ENCODE measurements around the gene ZBTB47. TPM values are rescaled to one million over a fixed set of nuclear protein-coding genes. Genes with fewer than 3 reads are reported as not detected.

ZBTB47 gene
- total RNA-seq, 2 experiments from 2014 or later = 1.0 to 1.1 TPM

DNA sequence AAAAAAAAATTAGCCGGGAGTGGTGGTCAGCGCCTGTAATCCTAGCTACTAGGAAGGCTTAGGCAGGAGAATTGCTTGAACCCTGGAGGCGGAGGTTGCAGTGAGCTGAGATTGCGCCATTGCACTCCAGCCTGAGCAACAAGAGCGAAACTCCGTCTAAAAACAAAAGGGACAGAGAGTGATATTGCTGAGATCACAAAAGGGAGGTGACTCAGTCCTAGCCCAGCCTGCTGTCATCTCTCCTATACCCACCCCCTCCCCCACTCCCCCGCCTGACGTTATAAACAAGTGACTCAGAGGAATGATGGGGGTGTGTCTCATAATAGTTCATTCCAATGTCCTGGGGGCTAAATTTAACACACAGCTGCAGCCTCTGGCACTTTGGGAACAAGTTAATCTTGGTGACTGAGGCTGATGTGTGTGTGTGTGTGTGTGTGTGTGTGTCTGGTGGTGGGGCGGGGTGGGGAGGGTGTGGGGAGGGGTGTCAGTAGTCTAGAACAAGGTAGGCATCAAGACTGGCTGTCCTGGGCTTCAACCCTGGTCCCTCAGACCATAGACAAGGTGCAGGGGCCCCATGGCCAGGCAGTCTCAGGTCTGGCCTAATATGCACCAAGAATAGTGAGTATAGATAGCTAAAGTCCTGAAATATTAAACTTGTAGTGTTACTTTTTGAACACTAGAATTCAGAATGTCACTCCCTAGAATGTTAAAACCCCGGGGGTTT, 30.5 kb downstream of the ZBTB47 start:
- no peak overlapping the region for H3K27ac Mint-ChIP-seq
- H3K4me3 Mint-ChIP-seq = no peak overlapping the region
- peak; percentile 87 for DNase-seq
- peaks cover 25% of the 10 kb centered on the region for H3K27me3 Mint-ChIP-seq
- CTCF ChIA-PET = interaction anchor here (0.9 to 1.5 kb wide), 2 partner anchors 12 to 23 kb away, joined by 3 read pairs; no protein-coding TSS in a partner anchor
- POLR2A ChIA-PET = no interaction called here
- peaks cover 6% of the 10 kb centered on the region for H3K9me3 Mint-ChIP-seq
- intact Hi-C loops (cut with micrococcal nuclease) = loop anchor here (1.0 kb wide), 1 partner anchor 46 kb away; no protein-coding TSS in a partner anchor
- peaks cover 11% of the 10 kb centered on the region for H3K4me1 Mint-ChIP-seq (ENCODE audit: low read depth)
- H3K36me3 Mint-ChIP-seq = no peaks in the 10 kb centered on the region

DNA sequence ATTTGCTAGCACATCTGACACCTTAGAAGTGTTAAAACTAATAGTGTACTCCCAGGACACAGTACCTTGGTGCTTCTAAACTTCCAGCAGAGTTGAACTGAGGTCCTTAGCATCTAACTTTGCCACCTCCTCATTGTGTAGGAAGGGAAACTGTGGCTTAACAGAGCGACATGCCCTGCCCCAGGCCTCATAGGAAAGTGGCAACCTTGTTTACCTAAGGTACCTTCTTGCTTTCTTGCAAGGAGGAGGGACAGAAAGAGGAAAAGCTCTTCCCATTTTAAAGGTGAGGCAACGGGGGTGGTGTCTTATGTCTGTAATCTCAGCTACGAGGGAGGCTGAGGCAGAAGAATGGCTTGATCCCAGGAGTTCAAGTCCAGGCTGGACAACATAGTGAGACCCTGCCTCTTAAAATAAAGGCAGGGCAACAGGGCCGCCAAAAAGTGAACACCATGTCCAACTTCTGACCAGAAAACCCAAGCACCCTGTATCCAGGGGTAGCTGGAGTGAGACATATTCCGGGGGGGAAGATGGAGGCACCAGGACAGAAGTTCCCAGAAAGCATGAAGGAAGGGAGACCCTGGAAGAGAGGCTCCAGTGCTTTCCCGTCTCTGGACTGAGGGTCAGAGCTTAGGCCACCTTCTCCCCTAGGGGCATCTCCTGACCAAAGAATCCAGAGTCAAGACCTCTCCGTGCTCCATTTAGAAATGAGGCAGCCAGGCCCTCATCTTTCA, 31.3 kb downstream of the ZBTB47 start:
- Mint-ChIP-seq H3K4me3 (no peak overlapping the region), H3K27me3 (peaks cover 25% of the 10 kb centered on the region), H3K9me3 (no peaks in the 10 kb centered on the region), H3K36me3 (no peaks in the 10 kb centered on the region), H3K27ac (no peak overlapping the region), H3K4me1 (ENCODE audit: low read depth) (peaks cover 10% of the 10 kb centered on the region)
- DNase-seq = no peak
- intact Hi-C loops (cut with micrococcal nuclease) = loop anchor here (1.0 kb wide), 1 partner anchor 46 kb away; no protein-coding TSS in a partner anchor
- ChIA-PET POLR2A (no interaction called here), CTCF (interaction anchor here (0.9 to 1.5 kb wide), 2 partner anchors 13 to 23 kb away, joined by 3 read pairs; no protein-coding TSS in a partner anchor)

- intact Hi-C loops (cut with micrococcal nuclease) = no loop called here
- no peaks in the 10 kb centered on the region for H3K36me3 Mint-ChIP-seq
These were observed 31.9 kb downstream of the ZBTB47 start, which contains the start of gene KLHL40 for GRCh38 chr3:42685363-42685881. TSS of gene KLHL40 (plus strand) at chr3:42685537. CDS start at chr3:42685619, 82 bp downstream.

DNA sequence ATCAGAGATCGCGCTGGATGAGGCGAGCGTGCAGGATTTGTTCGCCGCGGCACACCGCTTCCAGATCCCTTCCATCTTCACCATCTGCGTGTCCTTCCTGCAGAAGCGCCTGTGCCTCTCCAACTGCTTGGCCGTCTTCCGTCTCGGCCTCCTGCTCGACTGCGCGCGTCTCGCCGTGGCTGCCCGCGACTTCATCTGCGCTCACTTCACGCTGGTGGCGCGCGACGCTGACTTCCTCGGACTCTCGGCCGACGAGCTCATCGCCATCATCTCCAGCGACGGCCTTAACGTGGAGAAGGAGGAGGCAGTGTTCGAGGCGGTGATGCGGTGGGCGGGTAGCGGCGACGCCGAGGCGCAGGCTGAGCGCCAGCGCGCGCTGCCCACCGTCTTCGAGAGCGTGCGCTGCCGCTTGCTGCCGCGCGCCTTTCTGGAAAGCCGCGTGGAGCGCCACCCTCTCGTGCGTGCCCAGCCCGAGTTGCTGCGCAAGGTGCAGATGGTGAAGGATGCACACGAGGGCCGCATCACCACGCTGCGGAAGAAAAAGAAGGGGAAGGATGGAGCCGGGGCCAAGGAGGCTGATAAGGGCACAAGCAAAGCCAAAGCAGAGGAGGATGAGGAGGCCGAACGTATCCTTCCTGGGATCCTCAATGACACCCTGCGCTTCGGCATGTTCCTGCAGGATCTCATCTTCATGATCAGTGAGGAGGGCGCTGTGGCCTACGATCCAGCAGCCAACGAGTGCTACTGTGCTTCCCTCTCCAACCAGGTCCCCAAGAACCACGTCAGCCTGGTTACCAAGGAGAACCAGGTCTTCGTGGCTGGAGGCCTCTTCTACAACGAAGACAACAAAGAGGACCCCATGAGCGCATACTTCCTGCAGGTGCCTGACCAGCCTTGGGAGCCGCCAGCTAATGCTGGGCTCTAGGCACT, 32.7 kb downstream of the ZBTB47 start:
- intact Hi-C loops (cut with micrococcal nuclease) = no loop called here
- no peaks in the 10 kb centered on the region for H3K9me3 Mint-ChIP-seq
- POLR2A ChIA-PET = no interaction called here
- H3K36me3 Mint-ChIP-seq = no peaks in the 10 kb centered on the region
- peaks cover 6% of the 10 kb centered on the region for H3K4me1 Mint-ChIP-seq (ENCODE audit: low read depth)
- no peak overlapping the region for H3K27ac Mint-ChIP-seq
- H3K4me3 Mint-ChIP-seq = peak overlapping the region; percentile 20
- no peak for DNase-seq
- CTCF ChIA-PET = interaction anchor here (1.0 kb wide), 2 partner anchors 58 to 141 kb away, joined by 3 read pairs; no protein-coding TSS in a partner anchor
- H3K27me3 Mint-ChIP-seq = peaks cover 25% of the 10 kb centered on the region

More at GRCh38 chr3:42685363-42685881, 31.9 kb downstream of the ZBTB47 start, which contains the start of gene KLHL40:
- Mint-ChIP-seq H3K4me3 (peak within 1 kb of the TSS; percentile 20), H3K4me1 (ENCODE audit: low read depth) (peaks cover 6% of the 10 kb centered on the region), H3K27ac (no peak within 1 kb of the TSS), H3K27me3 (peaks cover 25% of the 10 kb centered on the region), H3K9me3 (no peaks in the 10 kb centered on the region)
- ChIA-PET CTCF (interaction anchor here (1.0 kb wide), 1 partner anchor 59 kb away, joined by 3 read pairs; no protein-coding TSS in a partner anchor), POLR2A (no interaction called here)
- no peak for DNase-seq

DNA sequence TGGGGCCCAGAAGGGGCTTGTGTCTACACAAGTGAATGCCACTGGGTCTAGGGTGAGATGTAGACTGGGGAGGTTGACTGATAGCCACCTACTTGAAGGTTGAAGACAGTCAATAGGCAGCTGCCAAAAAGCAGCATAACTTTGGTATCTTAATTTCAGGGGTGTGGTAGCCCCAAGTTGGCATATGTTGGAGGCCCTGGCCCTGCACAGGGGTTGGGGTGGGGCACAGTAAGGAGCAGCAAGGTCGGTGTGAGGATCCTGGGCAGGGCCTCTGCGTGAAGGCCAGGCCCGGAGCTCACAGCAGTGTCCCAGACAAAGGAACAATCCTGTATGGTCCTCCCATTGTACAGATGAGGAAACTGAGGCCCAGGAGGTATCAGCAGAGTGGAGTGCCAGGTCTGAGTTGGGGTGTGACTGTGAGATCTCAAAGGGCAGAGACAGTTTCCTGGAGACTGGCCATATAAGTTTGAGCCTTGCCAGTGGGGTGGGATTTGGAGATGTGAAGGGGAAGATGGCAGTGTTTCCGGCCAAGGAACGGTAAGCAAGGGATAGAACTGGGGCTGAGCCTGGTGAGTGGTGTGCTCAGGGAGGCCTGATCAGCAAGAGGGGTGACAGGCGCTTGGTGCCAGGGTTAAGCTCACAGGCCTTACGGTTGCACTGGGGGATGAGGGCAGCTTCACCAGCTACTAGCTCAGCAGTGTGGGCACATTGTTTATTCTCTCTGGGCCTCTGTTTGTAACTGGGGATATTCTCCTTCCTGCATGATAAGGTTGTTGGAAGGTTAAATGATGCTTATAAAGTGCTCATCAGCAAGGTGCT, 33.5 kb downstream of the ZBTB47 start:
- H3K27me3 Mint-ChIP-seq = peaks cover 25% of the 10 kb centered on the region
- H3K4me1 Mint-ChIP-seq (ENCODE audit: low read depth) = peaks cover 6% of the 10 kb centered on the region
- ChIA-PET POLR2A (no interaction called here), CTCF (interaction anchor here (1.0 kb wide), 1 partner anchor 142 kb away, joined by 3 read pairs; no protein-coding TSS in a partner anchor)
- no peaks in the 10 kb centered on the region for H3K36me3 Mint-ChIP-seq
- H3K27ac Mint-ChIP-seq = no peak overlapping the region
- H3K9me3 Mint-ChIP-seq = no peaks in the 10 kb centered on the region
- H3K4me3 Mint-ChIP-seq = no peak overlapping the region
- no peak for DNase-seq
- intact Hi-C loops (cut with micrococcal nuclease) = no loop called here

DNA sequence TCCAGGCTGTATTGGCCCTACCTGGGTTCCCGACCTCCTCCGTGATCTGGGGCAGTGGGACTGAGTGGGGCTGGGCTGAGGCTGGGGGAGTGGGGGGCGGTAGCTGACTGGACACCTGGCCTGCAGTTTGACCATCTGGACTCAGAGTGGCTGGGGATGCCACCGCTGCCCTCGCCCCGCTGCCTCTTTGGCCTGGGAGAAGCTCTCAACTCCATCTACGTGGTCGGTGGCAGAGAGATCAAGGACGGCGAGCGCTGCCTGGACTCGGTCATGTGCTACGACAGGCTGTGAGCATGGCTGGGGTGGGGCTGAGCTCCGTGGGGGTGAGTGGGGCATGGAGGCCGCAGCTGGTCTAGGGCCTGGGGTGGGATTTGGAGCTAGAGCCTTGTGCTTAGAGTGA, 34.5 kb downstream of the ZBTB47 start:
- no peaks in the 10 kb centered on the region for H3K9me3 Mint-ChIP-seq
- peaks cover 6% of the 10 kb centered on the region for H3K4me1 Mint-ChIP-seq (ENCODE audit: low read depth)
- CTCF ChIA-PET = no interaction called here
- H3K27me3 Mint-ChIP-seq = peaks cover 21% of the 10 kb centered on the region
- no peak overlapping the region for H3K27ac Mint-ChIP-seq
- H3K36me3 Mint-ChIP-seq = no peaks in the 10 kb centered on the region
- intact Hi-C loops (cut with micrococcal nuclease) = no loop called here
- no peak for DNase-seq
- POLR2A ChIA-PET = no interaction called here
- no peak overlapping the region for H3K4me3 Mint-ChIP-seq

DNA sequence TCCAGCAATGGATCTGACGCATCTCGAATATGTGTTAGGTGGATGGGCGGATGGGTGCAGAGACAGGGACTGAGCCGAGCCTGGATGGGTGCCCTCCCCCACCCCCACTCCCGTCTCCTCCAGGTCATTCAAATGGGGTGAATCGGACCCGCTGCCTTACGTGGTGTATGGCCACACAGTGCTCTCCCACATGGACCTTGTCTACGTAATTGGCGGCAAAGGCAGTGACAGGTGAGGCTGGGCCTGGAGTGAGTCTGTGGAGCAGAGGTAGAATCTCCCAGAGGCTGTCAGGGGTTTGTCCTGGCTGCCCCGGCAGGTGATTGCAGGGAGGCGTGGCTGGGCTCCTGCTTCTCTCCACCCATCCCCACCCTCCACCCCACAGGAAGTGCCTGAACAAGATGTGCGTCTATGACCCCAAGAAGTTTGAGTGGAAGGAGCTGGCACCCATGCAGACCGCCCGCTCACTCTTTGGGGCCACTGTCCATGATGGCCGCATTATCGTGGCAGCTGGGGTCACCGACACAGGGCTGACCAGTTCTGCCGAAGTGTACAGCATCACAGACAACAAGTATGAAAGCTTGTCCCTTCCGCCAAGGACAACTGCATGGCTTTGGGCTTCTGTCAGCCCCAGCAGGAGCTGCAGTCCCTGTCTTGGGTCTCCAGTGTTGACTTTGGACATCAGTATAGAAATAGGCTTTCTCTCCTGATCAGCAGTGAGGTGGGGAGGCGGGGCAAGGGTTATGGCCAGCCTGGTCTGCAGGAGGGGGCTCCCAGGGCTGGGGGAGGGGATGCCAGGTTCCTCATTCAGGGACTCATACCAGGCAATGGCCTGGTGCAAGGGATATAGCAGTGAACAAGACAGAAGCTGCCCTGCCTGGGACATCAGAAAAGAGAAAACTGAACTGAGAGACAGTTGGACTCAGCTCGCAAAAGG, 35.3 kb downstream of the ZBTB47 start:
- CTCF ChIA-PET = no interaction called here
- H3K36me3 Mint-ChIP-seq = no peaks in the 10 kb centered on the region

DNA sequence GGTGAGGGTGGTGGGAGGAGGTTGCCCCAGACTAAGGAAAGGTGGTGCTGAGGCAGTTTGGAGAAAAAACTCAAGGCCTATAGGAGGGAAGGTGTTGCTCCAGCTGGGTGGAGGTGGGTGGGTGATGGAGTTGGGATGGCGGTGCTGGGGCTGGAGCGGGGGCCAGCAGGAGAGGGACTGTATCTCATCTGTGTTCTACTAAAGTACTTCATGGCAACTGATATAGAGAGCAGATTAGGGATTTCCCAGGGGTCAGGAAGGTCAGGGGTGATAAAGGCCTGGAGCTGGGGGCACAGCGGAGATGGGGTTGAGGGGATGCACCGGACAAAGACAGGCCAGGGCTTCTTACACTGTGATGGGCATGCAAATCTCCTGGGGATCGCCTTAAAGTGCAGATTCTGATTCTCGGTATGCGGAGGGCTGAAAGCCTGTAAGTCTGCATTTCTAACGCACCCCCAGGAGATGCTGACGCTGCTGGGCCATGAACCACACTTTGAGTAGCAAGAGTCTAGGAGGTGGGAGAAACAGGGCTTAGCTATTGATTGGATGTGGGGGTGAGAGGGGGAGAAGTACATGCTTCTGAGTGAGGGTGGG, 36.0 kb downstream of the ZBTB47 start:
- intact Hi-C loops (cut with micrococcal nuclease) = no loop called here
- H3K9me3 Mint-ChIP-seq = no peaks in the 10 kb centered on the region
- no peak for DNase-seq
- ChIA-PET CTCF (no interaction called here), POLR2A (no interaction called here)
- no peaks in the 10 kb centered on the region for H3K36me3 Mint-ChIP-seq
- no peak overlapping the region for H3K27ac Mint-ChIP-seq
- H3K4me3 Mint-ChIP-seq = no peak overlapping the region
- peaks cover 4% of the 10 kb centered on the region for H3K4me1 Mint-ChIP-seq (ENCODE audit: low read depth)
- H3K27me3 Mint-ChIP-seq = peaks cover 19% of the 10 kb centered on the region

More for the DNA sequence above, 35.3 kb downstream of the ZBTB47 start:
- H3K27ac Mint-ChIP-seq = no peak overlapping the region
- DNase-seq = no peak
- H3K27me3 Mint-ChIP-seq = peaks cover 19% of the 10 kb centered on the region
- peaks cover 5% of the 10 kb centered on the region for H3K4me1 Mint-ChIP-seq (ENCODE audit: low read depth)
- POLR2A ChIA-PET = no interaction called here
- H3K9me3 Mint-ChIP-seq = no peaks in the 10 kb centered on the region
- no peak overlapping the region for H3K4me3 Mint-ChIP-seq
- intact Hi-C loops (cut with micrococcal nuclease) = no loop called here

DNA sequence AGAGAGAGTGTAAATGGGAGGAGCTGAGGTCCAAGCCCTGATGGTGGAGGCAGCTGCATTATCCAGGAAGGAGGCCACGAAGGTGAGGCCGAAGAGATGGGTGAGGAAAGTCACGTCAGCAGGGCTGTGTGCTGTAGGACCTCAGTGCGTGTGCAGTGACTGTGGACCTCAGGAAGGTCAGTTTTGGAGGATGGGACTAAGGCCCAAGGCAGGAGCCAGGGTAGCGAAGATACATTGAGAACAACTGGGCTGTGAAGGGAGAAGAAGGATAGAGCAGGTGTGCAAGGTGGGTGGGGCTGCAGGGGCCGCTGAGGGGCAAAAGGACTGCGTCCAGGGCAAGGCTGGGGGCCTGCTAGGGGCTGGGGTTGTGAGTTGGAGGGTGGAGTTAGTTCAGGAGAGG, 36.7 kb downstream of the ZBTB47 start:
- POLR2A ChIA-PET = no interaction called here

More for the DNA sequence above, 36.7 kb downstream of the ZBTB47 start:
- no peak for DNase-seq
- CTCF ChIA-PET = no interaction called here
- H3K4me3 Mint-ChIP-seq = no peak overlapping the region
- H3K27ac Mint-ChIP-seq = no peak overlapping the region
- intact Hi-C loops (cut with micrococcal nuclease) = no loop called here
- peaks cover 4% of the 10 kb centered on the region for H3K4me1 Mint-ChIP-seq (ENCODE audit: low read depth)
- H3K27me3 Mint-ChIP-seq = peaks cover 18% of the 10 kb centered on the region
- H3K36me3 Mint-ChIP-seq = no peaks in the 10 kb centered on the region
- no peaks in the 10 kb centered on the region for H3K9me3 Mint-ChIP-seq
